ENCODE data around the gene ADCK2.

- TF ChIP-seq CTCF (IDR thresholded peaks at IDR 0.05; ENCODE audit: insufficient read depth, low read depth, low read length) (no peak), EZH2 (IDR thresholded peaks at IDR 0.05; ENCODE audit: insufficient read depth, low read length) (no peak)
Measured at GRCh38 chr7:140724706-140725105, 52.0 kb downstream of the ADCK2 start.
